ENCODE data around the gene CDK1.
"Not testable (repeated sequence)": the region's sequence is repeated elsewhere in the genome, so short reads cannot be mapped to it uniquely, and the experiment has no call there.

Gene CDK1

DNA sequence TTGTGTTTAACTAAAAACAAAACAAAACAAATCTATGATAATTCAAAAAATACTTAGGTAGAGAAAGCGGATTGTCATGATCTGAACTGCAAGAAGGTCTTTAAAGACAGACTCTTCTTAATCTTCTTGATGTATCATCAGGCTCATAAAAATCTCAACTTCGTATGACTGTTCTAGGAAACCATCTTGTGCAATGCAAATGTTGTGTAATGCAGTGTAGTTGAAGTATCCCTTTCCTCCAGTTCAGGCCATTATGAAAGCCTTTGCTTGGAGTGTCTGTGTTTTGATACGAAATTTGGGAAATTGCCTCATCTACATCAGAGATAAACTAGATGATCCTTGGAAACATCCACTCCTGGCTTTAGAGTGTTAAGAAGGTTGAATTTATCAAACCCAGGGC lies 30.9 kb downstream of the CDK1 start:
- DNase-seq, result no peak
- intact Hi-C loops (cut with DNase I), result no loop called here

- no peak for DNase-seq
- intact Hi-C loops (cut with DNase I), result no loop called here
These were observed 32.3 kb downstream of the CDK1 start for GRCh38 chr10:60810437-60811182.

- intact Hi-C loops (cut with DNase I), result loop anchor here (1.0 to 5.0 kb wide), 3 partner anchors 148 to 915 kb away; no protein-coding TSS in a partner anchor
- peak in 4 of 10 donors; percentile 25 to 52 (median 40) for DNase-seq
These were observed 38.5 kb downstream of the CDK1 start for GRCh38 chr10:60816628-60817397.

- DNase-seq, result no peak
- intact Hi-C loops (cut with DNase I), result loop anchor here (2.0 to 5.0 kb wide), 2 partner anchors 147 to 915 kb away; no protein-coding TSS in a partner anchor
These were observed 39.1 kb downstream of the CDK1 start for GRCh38 chr10:60817398-60817805.

DNA sequence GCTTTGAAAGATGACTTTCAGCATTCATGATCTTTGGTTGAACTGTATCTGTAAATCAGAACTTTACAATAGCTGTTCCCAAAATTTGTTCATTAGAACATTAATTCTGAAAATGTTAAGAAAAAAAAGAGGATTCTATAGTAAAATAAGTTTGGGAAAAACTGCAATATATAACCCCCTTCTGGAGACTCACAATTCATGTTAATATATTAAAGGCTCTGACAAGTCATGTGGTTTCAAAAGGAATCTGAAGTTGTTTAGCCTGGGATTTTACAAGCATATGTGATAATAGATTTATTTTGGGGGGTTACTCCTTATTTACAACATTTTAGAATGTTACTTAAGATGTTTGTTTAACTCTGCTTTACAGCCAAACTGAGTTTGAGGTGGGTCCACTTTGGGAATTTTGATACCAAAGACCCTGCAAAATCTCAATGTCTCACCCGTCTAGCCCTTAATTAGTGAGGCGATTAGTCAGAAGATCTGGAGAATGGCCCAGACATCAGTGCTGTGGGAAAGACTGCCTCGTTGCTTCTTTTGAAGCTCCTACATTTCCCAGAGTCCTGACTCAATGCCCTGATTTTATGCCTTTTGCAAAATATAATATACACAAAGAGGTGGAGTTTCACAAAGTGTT lies 40.0 kb downstream of the CDK1 start:
- intact Hi-C loops (cut with DNase I), result loop anchor here (5.0 kb wide), 1 partner anchor 914 kb away; no protein-coding TSS in a partner anchor
- DNase-seq, result no peak

DNA sequence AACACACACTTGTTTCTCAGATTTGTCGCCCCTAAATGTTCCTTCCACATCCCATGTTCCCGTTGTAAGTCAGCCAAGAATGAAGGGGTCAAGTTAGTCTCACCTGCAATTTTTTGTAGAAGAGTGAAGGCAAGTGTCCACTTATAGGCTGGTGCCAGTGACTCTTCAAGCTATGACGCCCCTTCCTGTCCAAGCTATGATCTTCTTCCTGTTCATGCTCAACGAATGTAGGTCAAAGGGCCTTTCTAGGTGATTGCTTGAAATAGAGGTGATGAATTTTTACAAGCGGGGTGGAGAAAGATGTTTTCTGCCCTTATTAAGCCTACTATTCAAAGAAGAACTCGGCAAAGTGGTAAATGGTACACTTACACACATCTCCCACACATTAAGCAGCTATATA lies 41.0 kb downstream of the CDK1 start:
- intact Hi-C loops (cut with DNase I), result loop anchor here (5.0 kb wide), 1 partner anchor 913 kb away; no protein-coding TSS in a partner anchor
- DNase-seq, result no peak

DNA sequence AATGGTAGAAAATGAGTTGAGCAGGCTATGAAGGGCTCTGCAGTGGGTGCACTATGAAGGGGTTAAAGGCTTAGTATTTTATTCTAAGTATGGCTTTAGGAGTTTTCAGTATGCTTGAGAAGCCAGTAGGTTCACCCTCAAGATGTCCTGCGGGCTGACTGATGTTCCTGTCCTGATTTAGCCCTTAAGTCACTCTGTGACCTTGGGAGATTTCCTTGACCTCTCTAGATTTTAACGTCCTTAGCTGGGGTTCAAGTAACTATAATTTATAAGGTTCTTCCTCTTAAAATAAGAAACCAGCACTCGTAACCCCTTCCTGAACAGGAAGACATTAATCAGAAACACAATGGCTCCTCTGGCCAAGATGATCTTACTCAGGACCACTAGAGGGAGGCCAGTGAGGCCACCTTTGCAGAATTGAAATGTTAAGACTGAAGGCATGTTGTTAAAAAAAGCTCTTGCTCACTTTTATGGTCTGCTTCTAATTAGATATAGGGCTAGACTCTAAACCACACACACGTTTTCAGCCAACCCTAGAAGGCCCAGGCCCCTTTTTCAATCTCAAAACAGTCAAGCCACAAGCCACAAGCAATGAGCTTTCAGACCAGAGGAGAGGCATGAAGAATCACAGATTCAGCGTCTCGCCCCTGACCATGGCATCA lies 41.9 kb downstream of the CDK1 start:
- no peak for DNase-seq
- intact Hi-C loops (cut with DNase I), result no loop called here

DNA sequence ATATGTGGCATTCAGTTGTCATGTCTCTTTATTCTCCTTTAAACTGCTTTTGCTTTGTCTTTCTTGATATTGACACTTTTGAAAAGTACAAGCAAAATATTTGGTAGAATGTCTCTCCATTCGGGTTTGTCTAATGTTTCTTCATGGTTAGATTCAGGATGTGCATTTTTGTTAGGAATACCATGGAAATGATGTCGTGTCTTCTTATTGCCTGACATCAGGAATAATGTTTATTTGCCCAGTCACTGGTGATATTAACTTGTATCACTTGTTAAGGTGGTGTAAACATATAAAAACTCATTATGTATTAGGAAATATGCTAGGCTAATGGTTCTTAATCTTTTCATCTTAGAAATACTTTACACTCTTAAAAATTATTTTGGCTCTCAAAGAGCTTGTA lies 43.4 kb downstream of the CDK1 start:
- intact Hi-C loops (cut with DNase I), result no loop called here
- DNase-seq, result no peak

GRCh38 chr10:60822809-60823208 lies 44.5 kb downstream of the CDK1 start:
- no peak for DNase-seq
- intact Hi-C loops (cut with DNase I), result no loop called here

DNA sequence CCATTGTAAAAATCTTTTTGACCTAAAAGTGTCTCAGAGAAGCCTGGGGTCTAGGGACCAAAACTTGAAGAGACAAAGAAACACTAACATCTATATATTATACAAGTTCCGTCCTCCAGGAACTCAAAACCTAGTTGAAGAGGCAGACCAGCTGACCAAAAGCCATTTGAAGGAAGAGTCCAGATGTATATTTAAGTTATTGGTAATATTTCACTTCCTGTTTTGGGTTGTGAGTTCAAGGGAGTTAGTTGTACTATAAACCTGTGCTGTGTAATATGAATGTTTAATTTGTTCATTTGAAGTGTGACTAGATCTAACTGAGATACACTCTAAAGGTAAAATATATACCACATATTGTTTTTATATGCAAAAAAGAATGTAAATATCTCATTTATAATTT lies 45.0 kb downstream of the CDK1 start:
- intact Hi-C loops (cut with DNase I), result no loop called here
- no peak for DNase-seq

DNA sequence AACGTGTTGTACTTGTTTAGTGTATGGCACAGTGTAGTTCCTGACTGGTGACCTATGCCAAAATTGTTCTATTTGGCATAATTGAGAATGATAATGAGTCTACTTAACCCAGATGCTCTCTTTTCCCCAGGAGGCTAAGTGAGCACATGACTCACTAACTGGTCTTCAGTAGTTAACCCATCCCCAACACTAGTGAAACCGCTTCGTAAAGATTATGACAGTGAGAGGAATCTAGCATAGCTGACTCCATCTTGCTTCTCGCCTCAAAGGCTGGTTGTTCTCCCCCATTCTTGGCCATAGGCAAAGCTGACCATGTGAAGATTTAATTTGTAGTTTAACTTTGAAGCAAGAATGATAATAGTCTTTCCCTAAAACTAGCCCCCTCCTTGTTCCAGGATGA lies 47.2 kb downstream of the CDK1 start:
- intact Hi-C loops (cut with DNase I), result no loop called here
- no peak for DNase-seq

DNA sequence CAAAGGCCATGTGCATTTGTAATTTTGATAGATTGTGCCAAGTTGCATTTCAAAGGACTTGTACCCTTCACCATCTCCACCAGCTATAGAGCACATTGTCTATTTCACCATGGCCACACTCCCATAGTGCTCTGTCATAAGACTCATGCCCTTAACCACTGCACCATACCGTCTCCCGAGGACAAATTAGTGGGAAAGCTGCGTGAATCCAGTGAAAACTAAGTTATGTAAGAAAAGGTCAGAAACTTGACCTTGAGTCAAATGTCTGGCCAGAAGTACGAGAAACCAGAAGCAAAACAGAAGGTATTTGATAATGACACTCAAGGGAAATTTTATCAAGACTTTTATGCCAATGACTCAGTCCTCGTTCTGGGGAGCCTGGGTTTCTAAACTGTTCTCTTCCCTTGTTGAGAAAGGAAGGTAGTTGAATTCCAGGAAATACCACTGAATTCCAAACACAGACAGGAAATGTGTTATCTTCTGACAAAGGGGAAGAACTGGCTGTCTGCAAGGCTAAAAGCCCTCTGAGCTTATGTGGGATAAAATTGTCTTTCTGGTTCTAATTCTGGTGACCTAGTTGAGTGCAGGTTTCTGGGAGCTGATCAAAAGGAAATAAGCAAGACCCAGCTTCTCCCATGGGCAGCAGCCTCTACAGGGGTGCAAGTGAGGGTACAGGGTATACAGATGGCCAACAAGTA lies 49.7 kb downstream of the CDK1 start:
- DNase-seq, result no peak
- intact Hi-C loops (cut with DNase I), result no loop called here

GRCh38 chr10:60828489-60828852 lies 50.2 kb downstream of the CDK1 start:
- no peak for DNase-seq
- intact Hi-C loops (cut with DNase I), result no loop called here

DNA sequence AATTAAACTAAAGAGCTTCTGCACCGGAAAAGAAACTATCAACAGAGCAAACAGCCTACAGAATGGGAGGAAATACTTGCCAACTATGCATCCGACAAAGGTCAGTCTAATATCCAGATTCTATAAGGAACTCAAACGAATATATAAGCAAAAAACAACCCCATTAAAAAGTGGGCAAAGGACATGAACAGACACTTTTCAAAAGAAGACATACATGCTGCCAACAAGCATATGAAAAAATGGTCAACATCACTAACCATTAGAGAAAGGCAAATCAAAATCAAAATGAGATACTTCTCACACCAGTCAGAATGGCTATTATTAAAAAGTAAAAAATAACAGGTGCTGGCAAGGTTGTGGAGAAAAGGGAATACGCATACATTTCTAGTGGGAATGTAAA lies 53.9 kb downstream of the CDK1 start:
- DNase-seq; intact Hi-C loops (cut with DNase I): not testable (repeated sequence)

DNA sequence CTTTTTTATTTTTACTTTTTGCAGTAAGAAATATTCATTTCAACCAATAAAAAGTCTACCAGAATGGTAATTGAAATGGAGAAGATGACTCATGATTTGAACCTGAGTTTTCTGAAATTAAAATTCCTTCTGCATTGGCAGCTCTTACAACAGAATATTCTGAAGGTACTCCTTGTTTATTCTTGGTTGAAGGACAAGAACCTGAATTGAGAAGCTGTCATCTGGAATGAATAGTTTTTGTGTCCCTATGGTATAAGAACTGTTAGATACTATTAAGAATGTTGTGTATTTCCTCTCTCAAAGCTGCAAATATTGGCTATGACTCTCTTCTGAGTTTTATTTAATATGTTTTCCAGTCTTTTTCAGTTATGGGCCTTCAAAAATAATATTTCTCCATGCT lies 56.1 kb downstream of the CDK1 start:
- DNase-seq, result no peak

GRCh38 chr10:60835049-60835448 lies 56.8 kb downstream of the CDK1 start:
- intact Hi-C loops (cut with DNase I), result no loop called here
- no peak for DNase-seq

More for the DNA sequence above, 56.1 kb downstream of the CDK1 start:
- intact Hi-C loops (cut with DNase I), result no loop called here

DNA sequence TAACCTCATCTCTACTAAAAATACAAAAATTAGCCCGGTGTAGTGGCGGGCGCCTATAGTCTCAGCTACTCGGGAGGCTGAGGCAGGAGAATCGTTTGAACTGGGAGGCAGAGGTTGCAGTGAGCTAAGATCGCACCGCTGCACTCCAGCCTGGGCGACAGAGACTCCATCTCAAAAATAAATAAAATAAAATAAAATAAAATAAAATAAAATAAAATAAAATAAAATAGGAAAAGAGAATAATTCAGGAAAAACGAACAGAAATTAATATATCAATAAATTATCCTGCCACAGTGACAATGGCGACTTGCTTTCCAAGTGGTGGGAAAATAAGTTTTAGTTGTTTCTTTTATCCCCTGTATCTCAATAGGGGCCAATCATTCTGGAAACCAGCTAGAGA lies 62.9 kb downstream of the CDK1 start:
- intact Hi-C loops (cut with DNase I); DNase-seq: not testable (repeated sequence)

GRCh38 chr10:60842694-60843093 lies 64.4 kb downstream of the CDK1 start:
- no peak for DNase-seq
- intact Hi-C loops (cut with DNase I), result no loop called here
